Gastrocnemius medialis (tissue), 4 donors: Measurements from ENCODE around the gene PRKCD. TPM values are rescaled to one million over a fixed set of nuclear protein-coding genes. Genes with fewer than 3 reads are reported as not detected.

Experiments
- ATAC-seq, 2 donors: fragments of 150-250 bp; one replicate each; pipeline ENCODE4 v1.9.1; 2016
- DNase-seq, 2 donors: peaks; one replicate each; pipeline ENCODE4 v3.0.0-alpha.2; 2019
- H3K27ac ChIP-seq, 4 donors: fragments of 200-600 bp; sonication (generic); 1 replicate in 1 of 4; 2 replicates in 3 of 4; pipeline ENCODE4 v1.5.1; 2016 to 2018; ENCODE audit warnings: mild to moderate bottlenecking in 2 of 4, moderate library complexity in 1 of 4
- H3K27me3 ChIP-seq, 3 donors: fragments of 200-600 bp; sonication (generic) in 2 of 3; 1 replicate in 1 of 3; 2 replicates in 2 of 3; pipeline versions ENCODE4 v1.5.1 to v1.6.0; 2016 to 2019; ENCODE audit warnings: mild to moderate bottlenecking in 1 of 3, moderate library complexity in 1 of 3
- H3K36me3 ChIP-seq, 2 donors: fragments of 200-600 bp; sonication (generic) in 1 of 2; one replicate each; pipeline ENCODE4 v1.5.1; 2017 to 2018
- H3K4me1 ChIP-seq, 2 donors: fragments of 200-600 bp; sonication (generic) in 1 of 2; one replicate each; pipeline ENCODE4 v1.5.1; 2016 to 2017; ENCODE audit warnings: mild to moderate bottlenecking in 2 of 2
- H3K4me3 ChIP-seq, 4 donors: fragments of 200-600 bp; sonication (generic) in 3 of 4; 1 replicate in 1 of 4; 2 replicates in 3 of 4; pipeline ENCODE4 v1.5.1; 2016 to 2019; ENCODE audit warnings: mild to moderate bottlenecking in 2 of 4
- H3K9me3 ChIP-seq, 3 donors: fragments of 200-600 bp; sonication (generic) in 2 of 3; 1 replicate in 1 of 3; 2 replicates in 2 of 3; pipeline ENCODE4 v1.5.1; 2016 to 2019
- CTCF ChIP-seq, 5 experiments: fragments of 450-650 bp in 3 of 5; fragments of 200-600 bp in 2 of 5; sonication (generic) in 2 of 5; IDR thresholded peaks in 4 of 5; conservative IDR thresholded peaks in 1 of 5; 1 replicate in 4 of 5; 2 replicates in 1 of 5; pipeline ENCODE4 v1.5.1; 2016 to 2019; ENCODE audit warnings: antibody characterized with exemption in 5 of 5, mild to moderate bottlenecking in 3 of 5, moderate library complexity in 3 of 5
- POLR2A ChIP-seq, 2 donors: fragments of 450-650 bp; IDR thresholded peaks; one replicate each; pipeline ENCODE4 v1.6.1; 2017; ENCODE audit warnings: antibody characterized with exemption in 2 of 2, mild to moderate bottlenecking in 2 of 2, moderate library complexity in 2 of 2
- in situ Hi-C, 4 donors: fragments of 200-750 bp; cut with MboI; loops; one replicate each; pipeline versions ENCODE4 v1.15.0 to v1.8.0; 2017; ENCODE audit warnings: low sequenced_read_pairs in 4 of 4
- intact Hi-C: fragments of 100-400 bp; cut with DNase I; formaldehyde crosslinking; loops from one replicate; pipeline ENCODE4 v1.15.1; 2023; ENCODE audit warnings: low total_unique reads
- total RNA-seq, 4 donors: library from RNA; depleted of rRNA; stranded (reverse); fragments of >200 nt; gene quantifications; one replicate each; pipeline versions ENCODE4 v1.1.0 to v1.2.3, GENCODE V29; 2016

The PRKCD gene
- total RNA-seq, 4 donors from 2014 or later = 2.1 to 5.9 (median 3.4) TPM

- ATAC-seq (no peak), DNase-seq (no peak)
- intact Hi-C loops (no loop called here), in situ Hi-C loops (no loop called here)
- no peaks in the 10 kb centered on the region for H3K9me3 ChIP-seq
- no peak overlapping the region for H3K4me3 ChIP-seq
- TF ChIP-seq CTCF (IDR thresholded peaks at IDR 0.05 in 4 of 5, conservative IDR thresholded peaks at IDR 0.05 in 1 of 5) (no peak), POLR2A (IDR thresholded peaks at IDR 0.05) (no peak)
- H3K27me3 ChIP-seq = no peaks in the 10 kb centered on the region
- no peaks in the 10 kb centered on the region for H3K4me1 ChIP-seq
- no peak overlapping the region for H3K27ac ChIP-seq
- H3K36me3 ChIP-seq = no peaks in the 10 kb centered on the region
Observed at GRCh38 chr3:53182764-53183355, 21.9 kb downstream of the PRKCD start.

GRCh38 chr3:53183514-53183913, 22.5 kb downstream of the PRKCD start:
- ATAC-seq (no peak), DNase-seq (no peak)
- Histone ChIP-seq H3K4me1 (no peaks in the 10 kb centered on the region), H3K4me3 (no peak overlapping the region), H3K9me3 (no peaks in the 10 kb centered on the region), H3K27ac (no peak overlapping the region), H3K27me3 (no peaks in the 10 kb centered on the region), H3K36me3 (no peaks in the 10 kb centered on the region)
- intact Hi-C loops (no loop called here), in situ Hi-C loops (no loop called here)
- no peak for TF ChIP-seq CTCF (IDR thresholded peaks at IDR 0.05 in 4 of 5, conservative IDR thresholded peaks at IDR 0.05 in 1 of 5)
- TF ChIP-seq POLR2A (IDR thresholded peaks at IDR 0.05) = no peak

- Histone ChIP-seq H3K27ac (no peak overlapping the region), H3K36me3 (no peaks in the 10 kb centered on the region), H3K4me1 (no peaks in the 10 kb centered on the region), H3K4me3 (no peak overlapping the region), H3K9me3 (no peaks in the 10 kb centered on the region), H3K27me3 (no peaks in the 10 kb centered on the region)
- in situ Hi-C loops (no loop called here), intact Hi-C loops (no loop called here)
- ATAC-seq (no peak), DNase-seq (no peak)
- TF ChIP-seq CTCF (IDR thresholded peaks at IDR 0.05 in 4 of 5, conservative IDR thresholded peaks at IDR 0.05 in 1 of 5) (no peak), POLR2A (IDR thresholded peaks at IDR 0.05) (no peak)
Observed at GRCh38 chr3:53184701-53185100, 23.7 kb downstream of the PRKCD start.

- Histone ChIP-seq H3K9me3 (no peaks in the 10 kb centered on the region), H3K4me1 (no peaks in the 10 kb centered on the region), H3K4me3 (no peak overlapping the region), H3K36me3 (no peaks in the 10 kb centered on the region), H3K27ac (no peak overlapping the region), H3K27me3 (no peaks in the 10 kb centered on the region)
- DNase-seq (no peak), ATAC-seq (no peak)
- in situ Hi-C loops (no loop called here), intact Hi-C loops (no loop called here)
- TF ChIP-seq POLR2A (IDR thresholded peaks at IDR 0.05) = no peak
- no peak for TF ChIP-seq CTCF (IDR thresholded peaks at IDR 0.05 in 4 of 5, conservative IDR thresholded peaks at IDR 0.05 in 1 of 5)
Observed at GRCh38 chr3:53185761-53186465, 24.9 kb downstream of the PRKCD start.
